OCI-M2 (cell line): ENCODE results near the gene COPS6.

ENCODE experiments used
- DNase-seq: peaks from one replicate; lab custom pipeline; 2025; ENCODE audit not compliant: unreplicated experiment; lab: John Stamatoyannopoulos, UW

The COPS6 gene

GRCh38 chr7:100079024-100079560 is 9.7 kb upstream of the COPS6 start:
- no peak for DNase-seq

- DNase-seq: no peak
Measured at GRCh38 chr7:100080907-100081534, 7.7 kb upstream of the COPS6 start.

GRCh38 chr7:100081535-100082102 is 7.2 kb upstream of the COPS6 start, which contains the start of gene ZNF3:
ZNF3 (minus strand) TSS chr7:100081723; CDS start chr7:100077357, 4,366 bp downstream.
- DNase-seq: peak; percentile 69

- DNase-seq: no peak
Measured at GRCh38 chr7:100082978-100083377, 5.8 kb upstream of the COPS6 start.

- DNase-seq: no peak
Measured at GRCh38 chr7:100085515-100085914, 3.3 kb upstream of the COPS6 start.

GRCh38 chr7:100087055-100087750 is 1.6 kb upstream of the COPS6 start:
- DNase-seq: no peak

GRCh38 chr7:100088095-100088620 is 611 bp upstream of the COPS6 start:
- DNase-seq: no peak

- DNase-seq: no peak
Measured at GRCh38 chr7:100089458-100090196, 858 bp downstream of the COPS6 start.

- no peak for DNase-seq
Measured at GRCh38 chr7:100090527-100091410, 2.0 kb downstream of the COPS6 start.

GRCh38 chr7:100091411-100092181 is 2.8 kb downstream of the COPS6 start:
- no peak for DNase-seq

GRCh38 chr7:100093054-100093453 is 4.3 kb downstream of the COPS6 start:
- DNase-seq: no peak

- DNase-seq: no peak
Measured at GRCh38 chr7:100093498-100093897, 4.7 kb downstream of the COPS6 start.

- DNase-seq: no peak
Measured at GRCh38 chr7:100093925-100094486, 5.2 kb downstream of the COPS6 start.

- DNase-seq: no peak
Measured at GRCh38 chr7:100095289-100095688, 6.5 kb downstream of the COPS6 start.

- DNase-seq: no peak
Measured at GRCh38 chr7:100095704-100096103, 6.9 kb downstream of the COPS6 start.

GRCh38 chr7:100098913-100099312 is 10.1 kb downstream of the COPS6 start:
- no peak for DNase-seq

- no peak for DNase-seq
Measured at GRCh38 chr7:100099452-100099851, 10.7 kb downstream of the COPS6 start.

- DNase-seq: no peak
Measured at GRCh38 chr7:100100420-100101015, 11.7 kb downstream of the COPS6 start.
